HEK293T (cell line): ENCODE measurements around the gene PLCL2.

Experiments used
- CTBP1 ChIP-seq: fragments of 450-650 bp; IDR thresholded peaks from 2 replicates; pipeline ENCODE4 v1.6.1; 2016; ENCODE audit warnings: borderline replicate concordance
- L3MBTL2 ChIP-seq: fragments of 450-650 bp; conservative IDR thresholded peaks from 2 replicates; pipeline ENCODE4 v1.6.1; 2016; ENCODE audit warnings: mild to moderate bottlenecking
- ZNF384 ChIP-seq: fragments of 450-650 bp; IDR thresholded peaks from 2 replicates; pipeline ENCODE4 v1.6.1; 2016

DNA sequence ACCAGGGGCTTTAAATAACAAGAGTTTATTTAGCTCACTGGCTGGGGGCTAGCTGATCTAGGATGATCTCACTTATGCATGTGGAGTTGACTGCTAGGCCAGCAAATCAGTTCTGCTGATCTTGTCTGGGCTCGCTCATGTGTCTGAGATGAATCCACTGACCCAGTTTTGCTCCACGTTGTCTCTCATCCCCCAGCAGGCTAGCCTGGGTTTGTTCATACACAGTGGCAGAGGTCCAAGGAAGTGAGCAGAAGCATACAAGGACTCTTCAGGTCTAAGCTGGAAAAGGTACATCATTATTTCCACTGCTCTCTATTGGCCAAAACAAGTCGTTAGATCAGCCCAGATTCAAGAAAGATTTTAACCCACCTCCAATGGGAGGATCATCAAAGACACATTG, 238.0 kb downstream of the PLCL2 start:
- TF ChIP-seq ZNF384 (no peak), CTBP1 (no peak), L3MBTL2 (no peak)
